GM12874 (cell line): ENCODE measurements around the gene CRACR2B.

ENCODE experiments used
- TF ChIP-seq, protein P1 (sequence below): IDR thresholded peaks from 2 replicates; pipeline ENCODE4 v1.5.1; 2011; ENCODE audit warnings: low read depth, mild to moderate bottlenecking, control low read depth, low read length, moderate library complexity; ENCODE audit not compliant: insufficient read depth

Gene CRACR2B

DNA sequence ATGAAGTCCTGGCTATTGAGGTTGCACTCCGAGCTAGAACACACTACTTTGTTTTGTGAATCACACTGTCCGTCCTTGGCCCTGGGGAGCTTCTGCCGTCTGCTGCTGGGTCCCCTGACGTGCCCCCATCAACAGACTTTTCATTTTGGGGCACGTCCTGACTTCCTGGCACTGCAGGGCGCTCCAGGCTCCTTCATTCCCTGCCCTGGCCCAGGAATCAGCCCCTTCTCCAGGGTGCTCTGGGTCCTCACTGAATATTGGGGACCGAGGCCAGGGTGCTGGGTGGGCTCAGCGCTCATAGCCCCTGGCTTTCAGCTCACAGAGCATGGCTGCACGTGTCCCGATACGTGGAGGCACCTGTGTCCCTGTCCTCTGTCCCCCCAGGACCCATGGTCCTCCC lies 37.2 kb downstream of the CRACR2B start:
- TF ChIP-seq, protein P1, sequence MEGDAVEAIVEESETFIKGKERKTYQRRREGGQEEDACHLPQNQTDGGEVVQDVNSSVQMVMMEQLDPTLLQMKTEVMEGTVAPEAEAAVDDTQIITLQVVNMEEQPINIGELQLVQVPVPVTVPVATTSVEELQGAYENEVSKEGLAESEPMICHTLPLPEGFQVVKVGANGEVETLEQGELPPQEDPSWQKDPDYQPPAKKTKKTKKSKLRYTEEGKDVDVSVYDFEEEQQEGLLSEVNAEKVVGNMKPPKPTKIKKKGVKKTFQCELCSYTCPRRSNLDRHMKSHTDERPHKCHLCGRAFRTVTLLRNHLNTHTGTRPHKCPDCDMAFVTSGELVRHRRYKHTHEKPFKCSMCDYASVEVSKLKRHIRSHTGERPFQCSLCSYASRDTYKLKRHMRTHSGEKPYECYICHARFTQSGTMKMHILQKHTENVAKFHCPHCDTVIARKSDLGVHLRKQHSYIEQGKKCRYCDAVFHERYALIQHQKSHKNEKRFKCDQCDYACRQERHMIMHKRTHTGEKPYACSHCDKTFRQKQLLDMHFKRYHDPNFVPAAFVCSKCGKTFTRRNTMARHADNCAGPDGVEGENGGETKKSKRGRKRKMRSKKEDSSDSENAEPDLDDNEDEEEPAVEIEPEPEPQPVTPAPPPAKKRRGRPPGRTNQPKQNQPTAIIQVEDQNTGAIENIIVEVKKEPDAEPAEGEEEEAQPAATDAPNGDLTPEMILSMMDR: no peak

DNA sequence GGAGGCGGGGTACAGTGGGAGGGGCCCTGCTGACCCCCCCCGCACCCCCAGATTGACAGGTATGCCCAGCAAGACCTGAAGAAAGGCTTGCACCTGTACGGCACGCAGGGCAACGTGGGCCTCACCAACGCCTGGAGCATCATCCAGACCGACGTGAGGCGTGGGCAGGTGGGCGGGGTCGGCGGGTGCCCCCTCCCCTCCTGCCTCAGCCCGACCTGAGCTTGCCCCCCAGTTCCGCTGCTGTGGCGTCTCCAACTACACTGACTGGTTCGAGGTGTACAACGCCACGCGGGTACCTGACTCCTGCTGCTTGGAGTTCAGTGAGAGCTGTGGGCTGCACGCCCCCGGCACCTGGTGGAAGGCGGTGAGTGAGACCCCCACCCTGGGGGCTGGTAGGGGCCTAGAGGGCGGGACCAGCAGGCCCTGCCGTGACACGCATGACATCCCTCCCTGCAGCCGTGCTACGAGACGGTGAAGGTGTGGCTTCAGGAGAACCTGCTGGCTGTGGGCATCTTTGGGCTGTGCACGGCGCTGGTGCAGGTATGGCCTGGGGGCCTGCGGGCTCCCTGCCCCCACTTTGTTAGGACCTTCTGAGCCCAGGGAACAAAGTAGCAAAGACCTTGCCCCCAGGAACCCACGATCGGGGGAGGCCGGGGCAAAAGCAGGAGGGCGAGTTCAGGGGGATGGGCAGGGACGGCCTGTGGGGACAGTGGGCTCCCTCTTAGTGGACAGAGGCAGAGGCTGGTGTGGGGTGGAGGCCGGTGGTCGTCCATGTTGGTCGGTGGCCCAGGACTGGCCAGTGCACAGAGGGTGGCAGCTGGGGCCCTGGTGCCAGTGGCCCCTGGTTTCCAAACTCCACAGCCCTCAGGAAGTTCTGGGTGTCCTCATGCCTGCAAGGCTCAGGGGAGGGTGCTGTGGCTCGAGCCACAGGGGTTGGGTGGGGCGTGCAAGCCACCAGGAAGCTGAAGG lies 38.0 kb downstream of the CRACR2B start:
- TF ChIP-seq, protein P1: no peak

DNA sequence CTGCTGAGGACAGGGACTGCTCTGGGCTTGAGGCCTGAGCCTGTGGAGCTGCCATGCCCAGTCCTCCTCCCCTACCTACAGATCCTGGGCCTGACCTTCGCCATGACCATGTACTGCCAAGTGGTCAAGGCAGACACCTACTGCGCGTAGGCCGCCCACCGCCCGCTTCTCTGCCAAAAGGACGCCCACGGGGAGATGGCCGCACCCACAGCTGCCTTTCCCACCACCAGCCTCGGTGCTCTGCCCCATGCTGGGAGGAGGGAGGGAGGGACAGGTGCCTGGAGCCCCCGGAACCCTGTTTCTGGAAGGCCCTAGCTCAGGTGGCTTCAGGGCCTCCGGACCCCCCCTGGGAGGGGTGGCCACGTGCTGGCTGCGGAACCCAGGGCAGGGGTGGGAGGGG lies 38.8 kb downstream of the CRACR2B start:
- TF ChIP-seq, protein P1: no peak

DNA sequence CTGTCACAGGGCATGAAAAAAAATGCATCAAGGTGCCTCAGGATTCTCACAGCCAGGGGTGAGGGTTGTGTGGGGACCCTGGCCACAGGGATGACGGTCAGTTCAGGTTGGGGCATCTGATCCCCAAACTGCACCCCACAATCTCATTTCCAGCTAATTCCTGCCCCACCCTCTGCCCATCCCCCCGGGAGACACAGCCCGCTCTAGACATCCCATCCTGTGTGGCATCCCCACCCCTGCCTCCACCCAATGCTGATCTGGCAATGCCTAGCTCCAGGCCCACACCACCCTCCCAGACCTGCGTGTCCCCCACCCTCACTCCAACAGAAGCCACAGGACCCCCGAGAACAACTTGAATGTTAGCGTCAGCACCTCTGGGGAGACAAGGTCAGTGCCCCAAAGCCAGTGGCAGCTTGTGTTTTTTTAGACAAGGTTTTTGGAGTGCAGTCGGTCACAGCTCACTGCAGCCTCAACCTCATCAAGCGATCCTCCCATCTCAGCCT lies 40.2 kb downstream of the CRACR2B start:
- TF ChIP-seq, protein P1: no peak

DNA sequence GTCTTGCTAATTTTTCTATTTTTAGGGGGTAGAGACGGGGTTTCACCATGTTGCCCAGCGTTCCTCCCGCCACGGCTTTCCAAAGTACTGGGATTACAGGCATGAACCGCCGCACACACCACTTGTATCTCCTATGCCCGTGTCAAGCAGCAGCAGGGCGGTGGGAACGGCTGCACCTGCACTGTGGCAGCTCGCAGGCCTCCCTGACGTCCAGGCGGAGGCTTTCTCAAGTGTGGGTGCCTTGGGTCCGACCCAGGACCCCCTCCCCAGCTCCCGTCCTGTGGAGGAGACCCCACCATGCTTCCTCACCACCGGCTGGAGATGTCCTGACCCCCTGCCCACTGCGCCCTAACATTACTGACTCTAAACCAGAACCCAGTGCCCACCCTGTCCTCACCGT lies 40.7 kb downstream of the CRACR2B start:
- TF ChIP-seq, protein P1: no peak

DNA sequence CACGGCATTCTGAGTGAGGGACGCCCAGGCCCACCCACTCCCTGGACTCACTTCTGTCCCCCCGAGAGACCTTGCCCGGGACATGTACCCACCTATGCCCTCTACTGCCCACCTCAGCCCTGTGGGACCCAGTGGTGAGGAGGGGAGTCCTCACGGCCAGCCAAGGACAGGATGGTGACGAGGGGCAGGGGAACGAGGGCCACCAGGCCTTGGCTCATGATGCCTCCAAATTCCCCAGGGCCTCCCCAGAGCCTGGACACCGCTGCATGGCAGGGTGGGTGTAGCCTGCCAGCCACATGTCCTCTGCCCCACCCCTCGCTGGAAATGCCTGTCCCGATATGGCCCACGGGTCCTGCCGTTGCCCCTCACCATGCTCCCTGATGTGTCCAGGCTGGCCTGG lies 41.1 kb downstream of the CRACR2B start:
- TF ChIP-seq, protein P1: no peak

DNA sequence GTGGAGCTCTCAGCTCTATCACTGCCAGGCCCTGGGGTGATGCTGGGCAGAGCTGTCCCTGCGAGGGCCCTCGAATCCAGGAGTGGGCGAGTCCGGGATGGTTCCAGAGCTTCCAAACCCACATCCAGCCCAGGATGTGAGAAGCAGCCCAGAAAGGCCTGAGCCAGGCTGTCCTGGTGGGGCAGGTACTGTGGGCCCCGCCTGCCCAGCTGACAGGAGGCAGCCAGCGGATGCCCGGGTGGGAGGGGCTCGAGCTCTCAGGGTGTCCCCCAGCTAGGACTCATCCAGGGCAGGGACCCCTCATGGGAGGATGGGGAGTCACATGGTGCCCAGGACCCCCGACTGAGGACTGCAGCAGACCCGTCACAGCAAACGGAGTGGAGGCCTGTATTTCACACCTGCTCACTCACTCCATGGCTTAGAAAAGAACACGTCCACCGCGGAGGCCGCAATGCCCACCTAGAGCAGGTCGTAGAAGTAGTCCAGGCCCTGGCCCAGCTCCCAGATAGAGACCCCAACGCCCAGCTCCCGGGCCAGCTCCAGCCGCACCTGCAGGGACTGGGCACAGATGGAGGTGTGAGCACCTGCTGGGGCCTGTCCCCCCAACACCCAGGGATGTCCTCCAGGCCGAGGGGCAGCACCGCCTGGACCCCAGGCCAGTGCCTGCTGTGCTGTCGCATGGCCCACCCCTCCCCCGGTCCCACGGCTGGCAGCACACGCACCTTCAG lies 41.8 kb downstream of the CRACR2B start:
- TF ChIP-seq, protein P1: no peak
